LNCAP (cell line): ENCODE data around the gene DENND4B.

Experiments
- CTCF ChIP-seq: fragments of 450-650 bp; IDR thresholded peaks from 2 replicates; pipeline ENCODE4 v1.5.1; 2017; ENCODE audit warnings: mild to moderate bottlenecking

The DENND4B gene

GRCh38 chr1:153973525-153973924 is 27.0 kb upstream of the DENND4B start:
- TF ChIP-seq CTCF = no peak

GRCh38 chr1:153973071-153973470 is 26.6 kb upstream of the DENND4B start:
- no peak for TF ChIP-seq CTCF

GRCh38 chr1:153970346-153970745 is 23.8 kb upstream of the DENND4B start:
- no peak for TF ChIP-seq CTCF

- TF ChIP-seq CTCF = no peak
Measured at GRCh38 chr1:153968972-153969371, 22.5 kb upstream of the DENND4B start.

- TF ChIP-seq CTCF = no peak
Measured at GRCh38 chr1:153968408-153968807, 21.9 kb upstream of the DENND4B start.

GRCh38 chr1:153968000-153968363 is 21.5 kb upstream of the DENND4B start:
- no peak for TF ChIP-seq CTCF

GRCh38 chr1:153967107-153967999 is 20.8 kb upstream of the DENND4B start, which contains the start of gene CREB3L4:
CREB3L4 (plus strand) TSS chr1:153967902; CDS start chr1:153968526, 624 bp downstream.
- TF ChIP-seq CTCF = peak; percentile 54; the same call in 1 of the 2 replicates
